Measurements from ENCODE around the gene FMO4. TPM values are rescaled to one million over a fixed set of nuclear protein-coding genes. Genes with fewer than 3 reads are reported as not detected.
A peak's percentile ranks its signal among the peaks of the same experiment; 100 is the strongest.
"Not testable (repeated sequence)": the region's sequence is repeated elsewhere in the genome, so short reads cannot be mapped to it uniquely, and the experiment has no call there.

FMO4 gene, protein sequence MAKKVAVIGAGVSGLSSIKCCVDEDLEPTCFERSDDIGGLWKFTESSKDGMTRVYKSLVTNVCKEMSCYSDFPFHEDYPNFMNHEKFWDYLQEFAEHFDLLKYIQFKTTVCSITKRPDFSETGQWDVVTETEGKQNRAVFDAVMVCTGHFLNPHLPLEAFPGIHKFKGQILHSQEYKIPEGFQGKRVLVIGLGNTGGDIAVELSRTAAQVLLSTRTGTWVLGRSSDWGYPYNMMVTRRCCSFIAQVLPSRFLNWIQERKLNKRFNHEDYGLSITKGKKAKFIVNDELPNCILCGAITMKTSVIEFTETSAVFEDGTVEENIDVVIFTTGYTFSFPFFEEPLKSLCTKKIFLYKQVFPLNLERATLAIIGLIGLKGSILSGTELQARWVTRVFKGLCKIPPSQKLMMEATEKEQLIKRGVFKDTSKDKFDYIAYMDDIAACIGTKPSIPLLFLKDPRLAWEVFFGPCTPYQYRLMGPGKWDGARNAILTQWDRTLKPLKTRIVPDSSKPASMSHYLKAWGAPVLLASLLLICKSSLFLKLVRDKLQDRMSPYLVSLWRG
- polyA plus RNA-seq (ENCODE audit: insufficient read length in 4 of 4) = 10 to 100 TPM; 10.7 to 19.4 (median 14.7) TPM

DNA sequence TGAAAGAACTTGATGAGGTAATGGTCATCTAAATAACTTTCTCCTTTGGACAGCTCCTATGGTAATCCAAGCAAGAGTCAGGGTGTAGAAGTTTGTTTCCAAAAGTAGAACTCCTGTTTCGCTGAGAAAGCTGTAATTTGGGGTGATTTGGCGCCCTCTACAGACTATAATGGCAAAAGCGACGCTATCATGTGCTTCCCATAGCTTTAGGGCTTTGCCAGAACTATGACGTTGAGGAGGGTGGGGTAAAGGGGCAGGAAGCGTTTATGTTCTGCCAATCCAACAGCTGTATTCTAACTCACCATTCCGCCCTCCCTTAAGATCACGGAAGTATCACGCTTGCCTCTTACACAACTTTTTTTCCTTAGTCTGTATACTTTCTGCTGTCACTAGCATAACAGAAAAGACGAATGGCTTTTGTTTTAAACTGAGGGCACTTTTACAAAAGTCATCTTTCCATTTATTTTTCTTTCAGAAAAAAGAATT, at the start of gene FMO4:
TSS of gene FMO4 (plus strand) at position 349 of the 486 bp plus-strand sequence. CDS start 5,643 bp downstream, outside the sequence.
- DNase-seq (ENCODE audit: low read depth in 4 of 4, low spot score in 3 of 4) = peak; percentile 95 to 99 (median 98)

DNA sequence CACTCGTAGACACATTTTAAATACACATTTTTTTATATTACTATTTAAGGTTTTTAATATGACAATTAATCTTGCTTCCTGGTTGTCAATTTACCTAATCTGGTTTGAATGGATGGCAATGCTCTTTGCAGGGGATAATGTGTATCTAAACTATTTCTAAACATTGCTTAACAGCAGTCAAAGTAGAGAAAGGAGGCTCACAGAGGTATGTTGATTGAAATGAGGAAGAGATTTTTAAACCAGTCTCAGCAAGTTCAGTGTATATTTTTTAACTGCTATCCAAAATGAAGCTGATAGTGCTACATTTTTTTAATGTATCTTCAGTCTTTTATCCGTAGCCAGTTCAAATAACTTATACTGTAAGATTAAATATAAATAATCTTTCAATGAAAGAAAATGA, 48.3 kb upstream of the FMO4 start:
- DNase-seq (ENCODE audit: low read depth in 4 of 4, low spot score in 3 of 4) = no peak

DNA sequence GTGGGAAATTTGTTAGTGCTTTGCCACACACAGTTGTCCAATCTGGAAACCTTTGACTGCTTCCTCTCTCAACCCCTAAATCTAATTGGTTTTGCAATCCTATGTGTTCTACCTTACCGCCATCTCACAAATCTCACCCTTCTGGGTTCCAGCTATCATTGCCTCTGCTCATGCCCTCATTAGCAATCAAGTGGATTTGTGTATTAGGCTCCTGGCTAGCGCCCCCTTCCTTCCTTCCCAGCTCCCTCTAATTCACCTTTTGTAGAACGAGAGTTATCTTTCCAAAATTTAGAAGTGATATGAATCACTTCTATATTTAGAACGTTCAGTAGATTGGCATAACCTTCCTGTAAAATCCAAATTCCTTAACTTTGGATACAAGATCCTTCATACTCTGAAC, 47.1 kb upstream of the FMO4 start:
- no peak for DNase-seq (ENCODE audit: low read depth in 4 of 4, low spot score in 3 of 4)

DNA sequence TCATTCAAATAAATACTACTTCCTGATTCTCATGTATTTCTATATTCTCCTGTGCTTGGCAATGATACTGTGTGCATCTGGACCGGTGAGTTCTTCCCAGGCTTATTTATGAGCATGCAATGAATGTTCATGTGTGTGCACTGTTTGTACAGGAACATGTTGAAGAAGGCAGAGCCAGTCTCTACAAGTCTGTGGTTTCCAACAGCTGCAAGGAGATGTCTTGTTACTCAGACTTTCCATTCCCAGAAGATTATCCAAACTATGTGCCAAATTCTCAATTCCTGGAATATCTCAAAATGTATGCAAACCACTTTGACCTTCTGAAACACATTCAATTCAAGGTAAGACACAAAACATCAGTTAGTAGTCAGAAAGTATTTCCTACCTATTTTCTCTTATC, 46.6 kb upstream of the FMO4 start:
- DNase-seq (ENCODE audit: low read depth in 4 of 4, low spot score in 3 of 4) = no peak

DNA sequence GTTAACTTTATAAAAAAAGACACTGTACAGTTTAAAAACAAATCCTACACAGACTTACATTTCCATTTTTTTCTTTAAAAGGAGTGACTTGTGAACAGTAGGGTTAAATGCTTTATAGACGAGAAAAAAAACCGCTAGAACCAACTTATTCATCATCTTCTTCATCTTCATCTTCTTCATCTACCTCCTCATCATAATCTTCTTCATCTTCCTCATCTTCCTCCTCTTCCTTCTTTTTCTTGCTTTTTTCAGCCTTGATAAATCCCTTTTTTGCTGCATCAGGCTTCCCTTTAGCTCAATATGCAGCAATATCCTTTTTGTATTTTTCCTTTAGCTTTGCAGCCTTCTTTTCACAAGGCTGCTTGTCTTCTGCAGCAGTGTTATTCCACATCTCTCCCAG, 43.2 kb upstream of the FMO4 start:
- DNase-seq (ENCODE audit: low read depth in 4 of 4, low spot score in 3 of 4) = no peak

DNA sequence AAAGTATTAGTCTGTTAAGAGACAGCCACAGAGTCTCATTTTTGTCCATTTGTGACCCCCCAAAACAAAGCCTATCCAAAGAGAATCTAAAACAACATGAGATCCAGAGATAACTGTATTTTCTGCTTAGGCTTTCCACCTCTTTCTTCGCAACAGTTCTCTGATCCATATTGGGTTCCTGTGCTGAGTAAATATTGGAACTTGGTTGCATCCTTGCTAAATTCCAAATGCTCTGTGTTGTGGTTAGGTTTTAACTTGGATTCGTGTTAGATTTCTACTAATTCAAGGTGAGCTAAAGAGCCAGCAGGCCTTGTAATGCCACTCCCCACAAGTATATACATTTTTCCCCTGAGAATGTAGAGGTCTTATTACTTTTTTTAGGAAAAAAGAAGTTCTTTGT, 36.4 kb upstream of the FMO4 start:
- no peak for DNase-seq (ENCODE audit: low read depth in 4 of 4, low spot score in 3 of 4)

DNA sequence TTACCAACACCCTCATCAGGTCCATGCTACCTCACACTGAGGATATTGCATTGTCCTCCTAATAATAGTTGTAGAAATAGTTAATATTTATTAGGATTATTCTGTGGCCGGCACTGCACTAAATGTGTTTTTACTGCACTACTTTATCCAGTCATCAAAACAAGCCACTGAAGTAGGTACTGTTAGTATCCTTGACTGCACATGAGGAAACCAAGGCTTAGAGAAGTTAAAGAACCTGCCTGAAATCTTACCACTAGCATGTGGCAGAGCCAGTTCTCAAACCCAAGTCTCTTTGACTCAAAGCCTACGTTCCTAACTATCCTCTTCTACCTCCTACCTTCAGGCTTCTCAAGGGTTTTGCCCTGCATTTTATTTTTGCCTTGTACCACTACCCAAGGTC, 34.7 kb upstream of the FMO4 start:
- no peak for DNase-seq (ENCODE audit: low read depth in 4 of 4, low spot score in 3 of 4)

DNA sequence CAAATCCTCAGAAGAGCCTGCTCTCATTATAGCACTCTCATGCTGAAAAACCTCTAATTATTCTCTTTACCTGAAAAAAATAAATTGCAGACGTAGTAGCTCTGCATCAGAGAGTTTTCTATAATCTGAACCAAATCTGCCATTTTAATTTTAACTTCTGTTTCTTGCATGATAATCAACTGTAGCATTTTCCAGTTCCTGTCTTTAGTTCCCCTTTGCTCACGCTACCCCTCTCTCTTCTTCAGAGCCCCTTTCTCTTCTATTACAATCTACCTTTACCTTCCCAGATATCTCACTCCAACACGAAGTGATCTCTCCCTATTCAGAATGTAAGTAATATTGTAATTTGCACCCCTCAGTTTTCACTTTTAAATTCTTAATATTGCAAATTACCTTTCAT, 34.3 kb upstream of the FMO4 start:
- DNase-seq (ENCODE audit: low read depth in 4 of 4, low spot score in 3 of 4) = no peak

DNA sequence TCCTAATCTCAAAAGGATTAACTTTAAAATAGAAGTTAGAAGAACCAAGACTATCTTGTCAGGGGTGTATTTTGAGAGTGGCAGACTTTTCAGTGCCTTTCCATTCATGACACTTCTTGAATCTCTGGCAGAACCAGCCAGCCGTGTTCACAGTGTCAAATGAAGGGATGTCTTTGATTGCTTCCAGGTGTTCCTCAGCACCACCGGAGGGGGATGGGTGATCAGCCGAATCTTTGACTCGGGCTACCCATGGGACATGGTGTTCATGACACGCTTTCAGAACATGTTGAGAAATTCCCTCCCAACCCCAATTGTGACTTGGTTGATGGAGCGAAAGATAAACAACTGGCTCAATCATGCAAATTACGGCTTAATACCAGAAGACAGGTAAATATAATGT, 33.4 kb upstream of the FMO4 start:
- DNase-seq (ENCODE audit: low read depth in 4 of 4, low spot score in 3 of 4) = no peak

DNA sequence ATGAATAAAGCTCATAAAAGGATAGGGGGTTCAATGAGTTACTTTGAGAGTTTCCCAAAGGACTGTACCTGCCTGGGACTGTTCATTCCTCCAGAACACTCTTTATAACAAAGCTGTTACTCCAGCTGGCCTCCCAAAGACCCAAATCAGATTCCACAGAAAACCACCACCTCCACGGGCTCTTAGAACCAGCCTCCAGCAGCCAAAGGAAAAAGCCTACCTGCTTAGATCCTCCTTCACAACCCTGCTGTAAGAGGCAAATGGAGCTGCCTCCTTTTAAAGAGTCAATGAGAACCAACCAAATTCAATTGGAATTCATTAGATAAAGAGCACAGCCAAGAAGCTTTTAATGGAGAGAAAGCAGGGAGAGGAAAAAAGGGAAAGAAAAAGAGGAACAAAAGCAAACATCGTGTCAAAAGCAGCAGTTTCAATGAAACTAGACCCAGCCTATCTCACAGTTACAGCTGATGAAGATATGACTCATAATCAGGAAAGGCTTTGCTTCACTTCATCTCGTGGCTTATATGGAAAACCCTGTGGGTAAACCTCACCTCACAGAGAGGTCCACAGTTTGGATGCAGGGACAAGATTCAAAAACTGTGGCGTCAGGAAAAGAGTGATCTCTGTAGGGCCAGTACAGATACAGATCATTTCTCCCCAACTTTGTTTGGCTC, 27.8 kb upstream of the FMO4 start:
- DNase-seq (ENCODE audit: low read depth in 4 of 4, low spot score in 3 of 4) = no peak

DNA sequence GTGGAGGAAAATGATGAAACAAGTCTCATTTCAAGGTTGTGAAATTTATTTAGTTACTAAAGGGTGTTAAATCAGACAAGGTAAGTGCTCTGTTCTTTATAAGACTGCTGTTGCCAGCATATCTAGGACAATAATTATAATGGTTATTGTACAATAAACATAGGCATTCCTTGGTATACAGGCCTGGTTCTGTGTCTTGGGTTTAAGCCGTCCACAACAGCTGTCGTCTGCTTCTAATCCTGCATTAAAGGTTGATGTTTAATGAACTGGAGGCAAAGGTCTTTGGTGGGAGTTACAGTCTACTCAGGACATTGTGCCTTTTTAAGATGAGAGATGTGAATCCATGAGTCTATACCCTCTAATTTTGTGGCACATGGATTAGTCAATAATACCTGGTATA, 23.4 kb upstream of the FMO4 start:
- no peak for DNase-seq (ENCODE audit: low read depth in 4 of 4, low spot score in 3 of 4)

DNA sequence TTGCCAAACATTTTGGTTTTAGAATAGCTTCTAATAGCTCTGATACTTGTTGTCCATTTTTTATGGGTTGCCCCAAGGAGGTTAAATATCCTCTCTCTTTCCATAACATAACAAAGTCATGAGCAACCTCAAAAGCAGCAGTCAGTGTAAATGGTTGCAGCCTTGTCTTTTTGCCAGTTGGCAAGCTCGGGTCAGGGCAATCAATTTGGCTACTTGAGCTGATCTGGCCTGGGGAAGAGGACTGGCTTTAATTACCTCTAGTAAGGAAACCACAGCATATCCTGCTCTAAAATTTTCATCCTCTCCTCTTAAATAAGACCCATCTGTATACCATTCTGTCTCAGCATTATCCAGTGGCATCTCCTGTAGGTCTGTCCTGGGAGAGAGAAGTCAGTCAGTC, 21.2 kb upstream of the FMO4 start:
- DNase-seq (ENCODE audit: low read depth in 4 of 4, low spot score in 3 of 4) = no peak

DNA sequence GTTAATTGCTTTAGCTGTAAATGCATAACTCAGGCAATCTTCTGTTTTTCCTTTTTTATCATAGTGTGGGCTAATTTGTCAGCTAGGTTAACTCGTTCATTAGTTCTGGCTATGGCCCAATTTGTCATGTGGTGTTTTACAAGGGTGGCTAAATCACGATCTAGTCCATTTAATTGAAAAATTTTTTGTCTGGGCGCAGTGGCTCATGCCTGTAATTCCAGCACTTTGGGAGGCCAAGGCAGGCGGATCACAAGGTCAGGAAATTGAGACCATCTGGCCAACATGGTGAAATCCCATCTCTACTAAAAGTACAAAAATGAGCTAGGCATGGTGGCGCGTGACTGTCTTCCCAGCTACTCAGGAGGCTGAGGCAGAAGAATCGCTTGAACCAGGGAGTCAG, 18.6 kb upstream of the FMO4 start:
- not testable (repeated sequence) for DNase-seq (ENCODE audit: low read depth in 4 of 4, low spot score in 3 of 4)

DNA sequence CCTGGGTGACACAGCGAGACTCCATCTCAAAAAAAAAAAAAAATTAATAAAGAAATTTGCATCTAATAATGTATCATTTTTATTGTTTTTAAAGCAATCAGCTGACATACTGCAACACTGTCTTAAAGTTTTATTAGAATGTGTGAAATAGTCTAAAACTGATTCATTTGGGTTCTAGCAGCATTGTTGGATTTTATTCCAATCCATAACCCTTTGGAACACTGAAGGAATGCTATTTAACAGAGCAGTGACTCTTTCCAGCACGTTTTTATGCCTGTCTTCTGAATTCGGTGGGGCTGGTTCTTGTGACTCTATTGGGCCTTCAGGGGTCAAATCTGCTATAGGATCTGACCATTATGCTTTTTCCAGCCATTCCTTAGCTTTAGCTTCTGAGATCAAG, 18.2 kb upstream of the FMO4 start:
- no peak for DNase-seq (ENCODE audit: low read depth in 4 of 4, low spot score in 3 of 4)

DNA sequence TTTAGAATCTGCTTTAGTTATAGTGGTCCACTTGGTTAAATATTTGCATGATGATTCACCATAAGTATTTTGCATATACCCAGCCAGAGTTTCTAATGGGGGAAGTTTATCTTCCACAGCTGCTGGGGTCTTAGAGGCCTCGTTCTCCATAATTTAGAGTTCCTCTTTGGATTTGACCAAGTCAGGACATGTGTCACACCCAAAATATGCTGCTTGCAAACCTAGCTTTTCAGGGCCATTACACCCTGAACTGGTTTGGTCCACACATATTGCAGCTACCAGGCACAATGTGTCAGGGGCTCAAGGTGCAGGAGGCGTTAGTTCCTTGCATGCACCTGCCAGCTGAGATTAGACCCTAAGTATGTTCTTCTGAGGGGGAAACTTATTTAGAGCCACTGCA, 17.1 kb upstream of the FMO4 start:
- no peak for DNase-seq (ENCODE audit: low read depth in 4 of 4, low spot score in 3 of 4)

DNA sequence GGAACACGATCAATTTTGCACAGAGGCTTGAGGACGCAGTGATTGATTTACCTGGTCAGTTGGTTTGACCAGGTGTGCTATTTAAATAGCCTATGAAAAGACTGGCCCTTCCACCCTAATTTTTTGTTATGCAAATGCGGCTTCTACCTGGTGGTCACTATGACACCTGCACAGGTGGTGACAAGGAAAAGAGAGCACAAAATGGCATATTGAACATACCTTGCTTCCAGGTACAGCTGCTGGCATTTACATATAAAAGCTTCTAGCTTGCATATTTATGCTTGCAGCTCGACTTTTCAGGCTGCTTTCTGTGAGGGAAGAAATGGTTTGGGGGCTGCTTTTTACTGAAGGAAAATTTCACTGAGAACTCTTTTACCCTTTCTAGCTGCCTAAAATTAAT, 15.3 kb upstream of the FMO4 start:
- no peak for DNase-seq (ENCODE audit: low read depth in 4 of 4, low spot score in 3 of 4)

DNA sequence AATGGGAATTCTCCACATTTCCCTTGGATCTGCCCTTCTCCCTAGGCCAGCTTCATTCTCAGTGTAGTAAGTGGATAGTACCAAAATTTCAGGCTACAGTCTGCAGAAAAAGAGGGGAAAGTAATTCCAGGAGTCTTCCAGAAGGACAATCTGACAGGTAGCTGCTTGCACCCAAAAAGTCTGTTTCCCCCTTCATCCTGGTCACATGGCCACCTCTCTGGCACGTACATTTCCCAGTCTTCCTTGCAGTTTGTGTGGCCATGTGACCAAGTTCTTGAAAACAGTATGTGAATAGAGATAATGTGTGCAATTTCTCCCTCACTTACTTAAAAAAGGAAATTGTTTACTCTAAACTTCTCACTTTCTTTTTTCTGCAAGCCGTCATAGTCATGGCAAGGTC, 14.6 kb upstream of the FMO4 start:
- DNase-seq (ENCODE audit: low read depth in 4 of 4, low spot score in 3 of 4) = no peak

DNA sequence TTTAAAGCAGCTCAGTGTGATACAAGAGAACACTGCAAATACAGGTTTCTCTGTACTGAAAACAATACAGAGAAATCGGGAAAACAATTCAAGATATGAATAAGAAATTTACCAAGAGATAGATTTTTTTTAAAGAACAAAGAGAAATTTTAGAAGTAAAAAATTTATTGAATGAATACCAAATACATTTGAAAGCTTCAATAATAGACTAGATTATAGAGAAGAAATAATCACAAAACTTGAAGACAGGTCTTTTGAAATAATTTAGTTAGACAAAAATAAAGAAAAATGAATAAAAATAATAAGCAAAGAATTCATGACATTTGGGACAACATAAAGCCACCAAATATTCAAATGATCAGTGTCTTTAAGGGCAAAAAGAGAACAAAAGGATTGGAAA, 13.6 kb upstream of the FMO4 start:
- no peak for DNase-seq (ENCODE audit: low read depth in 4 of 4, low spot score in 3 of 4)

DNA sequence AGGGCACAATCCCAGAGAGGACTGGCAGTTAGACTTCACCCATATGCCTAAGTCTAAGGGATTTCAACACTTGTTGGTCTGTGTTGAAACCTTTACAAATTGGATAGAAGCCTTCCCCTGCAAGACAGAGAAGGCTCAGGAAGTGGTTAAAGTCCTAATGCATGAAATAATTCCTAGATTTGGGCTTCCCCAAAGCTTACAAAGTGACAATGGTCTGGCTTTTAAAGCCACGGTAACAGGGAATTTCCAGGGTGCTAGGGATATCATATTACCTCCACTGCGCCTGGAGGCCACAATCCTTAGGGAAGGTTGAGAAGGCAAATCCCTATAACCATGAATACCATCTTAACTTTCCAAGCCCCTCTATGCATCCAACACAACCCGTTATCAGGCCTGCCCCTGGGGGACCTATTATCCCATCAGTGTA, 3.3 kb upstream of the FMO4 start:
- DNase-seq (ENCODE audit: low read depth in 4 of 4, low spot score in 3 of 4) = no peak

DNA sequence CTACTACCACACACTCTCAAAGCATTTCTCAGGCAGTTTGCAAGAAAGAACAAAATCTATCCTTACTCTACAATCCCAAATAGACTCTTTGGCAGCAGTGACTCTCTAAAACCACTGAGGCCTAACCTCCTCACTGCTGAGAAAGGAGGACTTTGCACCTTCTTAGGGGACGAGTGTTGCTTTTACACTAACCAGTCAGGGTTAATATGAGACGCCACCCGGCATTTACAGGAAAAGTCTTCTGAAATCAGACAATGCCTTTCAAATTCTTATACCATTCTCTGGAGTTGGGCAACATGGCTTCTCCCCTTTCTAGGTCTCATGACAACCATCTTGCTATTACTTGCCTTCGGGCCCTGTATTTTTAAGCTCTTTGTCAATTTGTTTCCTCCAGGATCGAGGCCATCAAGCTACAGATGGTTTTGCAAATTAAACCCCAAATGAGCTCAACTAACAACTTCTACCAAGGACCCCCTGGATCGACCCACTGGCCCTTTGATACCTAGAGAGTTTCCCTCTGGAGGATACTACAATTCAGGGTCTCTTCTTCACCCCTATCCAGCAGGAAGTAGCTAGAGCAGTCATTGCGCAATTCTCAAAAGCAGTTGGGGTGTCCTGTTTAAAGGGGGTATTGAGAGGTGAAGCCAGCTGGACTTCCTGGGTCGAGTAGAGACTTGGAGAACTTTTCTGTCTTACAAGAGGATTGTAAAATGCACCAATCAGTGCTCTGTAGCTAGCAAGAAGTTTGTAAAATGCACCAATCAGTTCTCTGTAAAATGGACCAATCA, 2.0 kb upstream of the FMO4 start:
- no peak for DNase-seq (ENCODE audit: low read depth in 4 of 4, low spot score in 3 of 4)

DNA sequence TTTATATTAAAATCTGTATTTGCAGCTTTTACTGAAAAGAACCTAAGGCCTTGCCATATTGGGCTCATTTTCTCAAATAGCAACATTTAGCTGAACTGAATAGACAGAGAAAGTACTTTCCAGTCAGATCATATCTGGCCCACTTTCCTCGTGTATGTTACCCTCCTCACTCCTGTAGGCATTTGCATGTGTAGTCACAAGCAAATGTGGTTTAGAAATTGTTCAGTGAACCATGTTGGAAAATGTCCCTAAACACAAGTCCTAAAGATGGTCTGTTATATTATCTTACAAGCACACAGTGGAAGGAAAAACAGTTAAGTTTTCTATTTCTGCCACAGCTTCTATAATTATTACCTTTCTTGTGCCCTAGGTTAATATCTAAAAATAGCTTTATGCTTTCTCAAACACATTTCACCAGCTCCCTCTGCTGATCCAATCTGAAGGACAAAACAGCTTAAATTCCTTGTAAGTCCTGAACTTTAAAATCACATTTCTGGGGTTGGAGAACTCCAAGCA, 606 bp upstream of the FMO4 start:
- no peak for DNase-seq (ENCODE audit: low read depth in 4 of 4, low spot score in 3 of 4)
